Activated T-helper 1 cell treated with Interleukin-2 at 50 U/mL for 16 hours (primary cell): Measurements from ENCODE around the gene NBPF12.
"Not testable (repeated sequence)": the region's sequence is repeated elsewhere in the genome, so short reads cannot be mapped to it uniquely, and the experiment has no call there.

Experiments
- DNase-seq: peaks from one replicate; pipeline ENCODE4 v3.0.0-alpha.2; 2020; ENCODE audit warnings: low read depth

NBPF12 gene, protein sequence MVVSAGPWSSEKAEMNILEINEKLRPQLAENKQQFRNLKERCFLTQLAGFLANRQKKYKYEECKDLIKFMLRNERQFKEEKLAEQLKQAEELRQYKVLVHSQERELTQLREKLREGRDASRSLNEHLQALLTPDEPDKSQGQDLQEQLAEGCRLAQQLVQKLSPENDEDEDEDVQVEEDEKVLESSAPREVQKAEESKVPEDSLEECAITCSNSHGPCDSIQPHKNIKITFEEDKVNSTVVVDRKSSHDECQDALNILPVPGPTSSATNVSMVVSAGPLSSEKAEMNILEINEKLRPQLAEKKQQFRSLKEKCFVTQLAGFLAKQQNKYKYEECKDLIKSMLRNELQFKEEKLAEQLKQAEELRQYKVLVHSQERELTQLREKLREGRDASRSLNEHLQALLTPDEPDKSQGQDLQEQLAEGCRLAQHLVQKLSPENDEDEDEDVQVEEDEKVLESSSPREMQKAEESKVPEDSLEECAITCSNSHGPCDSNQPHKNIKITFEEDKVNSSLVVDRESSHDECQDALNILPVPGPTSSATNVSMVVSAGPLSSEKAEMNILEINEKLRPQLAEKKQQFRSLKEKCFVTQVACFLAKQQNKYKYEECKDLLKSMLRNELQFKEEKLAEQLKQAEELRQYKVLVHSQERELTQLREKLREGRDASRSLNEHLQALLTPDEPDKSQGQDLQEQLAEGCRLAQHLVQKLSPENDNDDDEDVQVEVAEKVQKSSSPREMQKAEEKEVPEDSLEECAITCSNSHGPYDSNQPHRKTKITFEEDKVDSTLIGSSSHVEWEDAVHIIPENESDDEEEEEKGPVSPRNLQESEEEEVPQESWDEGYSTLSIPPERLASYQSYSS (N-terminal part only)

DNA sequence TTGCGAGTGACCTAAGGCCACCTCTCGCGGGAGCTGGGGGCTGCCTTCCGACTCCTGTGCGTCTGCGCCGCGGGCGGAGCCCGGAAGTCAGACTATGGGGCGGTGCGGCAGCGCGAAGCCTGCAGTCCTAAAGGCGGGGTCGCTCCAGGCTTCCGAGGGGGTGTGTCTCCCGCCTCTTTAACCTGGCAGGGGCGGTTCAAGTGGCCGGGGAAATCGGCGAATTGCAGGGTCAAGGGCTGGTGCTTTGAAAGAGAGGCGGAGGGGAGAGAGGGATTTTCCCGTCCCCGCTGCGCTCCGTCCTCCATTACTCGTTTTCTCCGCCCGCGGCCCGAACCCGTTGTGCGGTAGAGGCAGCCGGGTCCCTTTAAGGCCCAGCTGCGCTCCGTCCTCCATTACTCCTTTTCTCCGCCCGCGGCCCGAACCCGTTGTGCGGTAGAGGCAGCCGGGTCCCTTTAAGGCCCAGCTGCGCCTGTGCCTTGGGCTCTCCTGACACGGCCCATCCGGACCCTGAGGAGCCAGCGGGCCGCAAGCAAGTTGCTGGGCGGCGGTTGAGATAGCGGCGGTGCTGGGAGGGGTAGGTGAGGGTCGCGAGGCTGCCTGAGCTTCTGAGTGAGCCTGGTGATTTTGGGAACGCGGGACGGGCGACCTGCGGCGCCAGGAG lies at the start of gene NBPF12:
TSS of gene NBPF12 (plus strand) at position 83 of the 661 bp plus-strand sequence. CDS start 21,820 bp downstream, outside the sequence.
- DNase-seq = peak; percentile 66

DNA sequence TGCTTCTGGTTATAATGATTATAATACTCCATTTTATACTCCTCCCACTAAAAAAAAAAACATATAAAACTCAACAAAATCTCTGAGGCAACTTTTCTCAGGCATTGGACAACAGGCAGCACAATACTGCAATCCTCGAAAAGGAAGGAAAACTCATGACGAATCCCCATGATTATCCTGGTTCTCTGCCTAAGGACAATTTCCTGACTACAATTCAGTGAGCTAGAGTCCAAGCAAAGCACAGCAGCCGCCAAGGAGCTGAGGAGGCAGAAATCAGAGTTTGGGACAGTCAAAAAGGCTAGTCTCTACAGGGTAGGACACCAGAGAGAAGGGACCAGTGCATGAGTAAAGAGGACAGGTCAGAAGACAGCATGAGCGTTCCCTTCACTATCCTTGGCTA lies 46.8 kb upstream of the NBPF12 start:
- DNase-seq = not testable (repeated sequence)

DNA sequence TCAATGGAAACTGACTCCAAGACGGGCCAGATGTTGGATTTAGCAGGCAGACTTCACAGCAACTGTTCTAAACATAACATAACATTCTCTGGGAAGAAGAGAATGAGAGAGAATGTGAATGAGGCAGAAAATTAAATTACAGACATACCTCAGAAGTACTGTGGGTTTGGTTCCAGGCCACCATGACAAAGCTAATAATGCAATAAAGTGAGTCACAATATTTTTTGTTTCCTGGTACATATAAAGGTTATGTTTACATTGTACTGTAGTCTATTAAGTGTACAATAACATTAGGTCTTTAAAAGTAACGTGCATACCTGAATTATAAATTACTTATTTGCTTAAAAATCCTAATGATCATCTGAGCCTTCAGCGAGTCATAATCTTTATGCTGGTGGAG lies 45.8 kb upstream of the NBPF12 start:
- DNase-seq = not testable (repeated sequence)

DNA sequence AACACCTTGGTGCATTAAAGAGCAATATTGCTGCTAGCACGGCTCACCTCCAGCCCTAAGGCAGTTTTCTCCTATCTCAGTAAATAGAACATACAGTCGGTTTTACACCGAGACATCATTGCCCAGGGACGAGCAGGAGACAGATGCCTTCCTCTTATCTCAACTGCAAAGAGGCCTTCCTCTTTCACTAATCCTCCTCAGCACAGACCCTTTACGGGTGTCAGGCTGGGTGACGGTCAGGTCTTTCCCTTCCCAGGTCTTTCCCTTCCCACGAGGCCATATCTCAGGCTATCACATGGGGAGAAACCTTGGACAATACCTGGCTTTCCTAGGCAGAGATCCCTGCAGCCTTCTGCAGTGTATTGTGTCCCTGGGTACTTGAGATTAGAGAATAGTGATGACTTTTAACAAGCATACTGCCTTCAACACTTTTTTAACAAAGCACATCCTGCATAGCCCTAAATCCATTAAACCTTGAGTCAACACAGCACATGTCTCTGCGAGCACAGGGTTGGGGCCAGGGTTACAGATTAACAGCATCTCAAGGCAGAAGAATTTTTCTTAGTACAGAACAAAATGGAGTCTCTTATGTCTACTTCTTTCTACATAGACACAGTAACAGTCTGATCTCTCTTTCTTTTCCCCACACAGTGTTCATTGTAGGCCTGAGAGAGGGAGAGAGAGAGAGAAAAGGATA lies 30.4 kb upstream of the NBPF12 start:
- DNase-seq = not testable (repeated sequence)

DNA sequence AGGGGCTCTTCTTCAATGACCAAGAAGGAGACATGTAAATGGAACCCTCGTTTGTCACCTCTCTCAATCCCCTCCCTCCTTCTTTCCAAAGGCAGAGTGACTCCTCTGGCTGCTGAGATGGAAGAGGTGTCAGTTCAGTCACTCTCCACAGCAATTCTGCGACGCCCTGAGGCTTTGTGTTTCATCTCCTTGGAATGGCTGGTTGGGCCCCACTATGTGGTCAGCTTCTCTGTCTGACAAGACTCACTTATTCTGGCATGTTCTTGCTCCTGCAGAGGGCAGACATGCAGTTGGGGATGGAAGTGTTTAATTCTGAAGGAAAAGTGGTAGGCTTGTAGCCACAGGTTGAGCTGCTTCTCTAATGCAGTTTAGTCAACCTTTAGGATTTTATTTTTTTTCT lies 25.1 kb upstream of the NBPF12 start:
- DNase-seq = not testable (repeated sequence)

DNA sequence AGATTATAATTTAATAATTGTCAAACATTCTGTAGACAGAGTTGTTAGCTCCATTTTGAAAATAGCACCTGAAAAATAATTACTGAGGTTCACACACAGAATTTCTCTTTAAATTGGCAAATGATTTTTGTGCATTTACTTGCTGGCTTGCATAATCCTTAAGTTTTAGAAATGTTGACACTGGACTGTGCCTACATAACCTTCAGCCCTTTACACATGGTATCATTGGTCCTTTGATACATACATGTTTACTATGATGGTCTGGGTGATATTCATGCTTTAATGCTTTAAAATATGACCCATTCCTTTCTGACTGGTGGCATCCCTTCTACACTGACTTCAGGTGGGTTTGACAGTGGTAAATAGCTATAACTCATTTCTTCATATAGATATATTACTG lies 17.3 kb upstream of the NBPF12 start:
- not testable (repeated sequence) for DNase-seq

DNA sequence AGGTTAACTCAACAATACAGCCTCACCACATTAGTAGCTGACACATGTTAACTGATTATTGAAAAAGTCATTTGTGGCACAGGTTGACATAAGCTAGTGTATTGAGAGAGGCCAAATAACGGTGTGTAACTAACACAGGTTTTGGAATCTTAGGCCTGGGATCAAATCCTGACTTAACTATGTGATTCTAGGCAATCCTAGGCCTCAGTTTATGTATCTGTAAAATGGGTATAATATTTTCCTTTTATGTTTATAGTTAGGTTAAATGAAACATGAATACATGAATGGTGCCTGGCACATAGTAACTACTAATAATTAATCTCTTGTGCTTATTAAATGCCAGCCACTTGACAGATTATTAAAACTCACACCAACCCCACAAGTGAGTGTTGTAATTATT lies 15.5 kb upstream of the NBPF12 start:
- DNase-seq = not testable (repeated sequence)

DNA sequence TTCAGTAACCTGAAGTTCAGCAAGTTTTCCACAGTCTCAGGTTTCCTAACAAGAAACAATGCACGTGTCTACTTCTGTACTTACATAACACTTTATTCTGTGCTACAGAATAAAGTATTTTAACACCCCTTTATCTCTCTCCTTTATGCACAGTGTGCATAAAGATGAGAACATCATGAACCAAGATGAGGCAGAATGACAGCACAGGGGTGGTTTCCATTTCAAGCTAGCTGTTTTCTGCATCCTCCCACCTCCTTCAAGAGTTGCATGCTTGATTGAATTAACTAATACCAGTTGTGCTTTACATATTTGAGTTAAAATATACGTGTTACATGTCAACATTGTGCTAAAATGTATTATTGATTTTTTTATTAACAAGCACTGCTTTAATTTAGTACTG lies 14.0 kb upstream of the NBPF12 start:
- DNase-seq = not testable (repeated sequence)

DNA sequence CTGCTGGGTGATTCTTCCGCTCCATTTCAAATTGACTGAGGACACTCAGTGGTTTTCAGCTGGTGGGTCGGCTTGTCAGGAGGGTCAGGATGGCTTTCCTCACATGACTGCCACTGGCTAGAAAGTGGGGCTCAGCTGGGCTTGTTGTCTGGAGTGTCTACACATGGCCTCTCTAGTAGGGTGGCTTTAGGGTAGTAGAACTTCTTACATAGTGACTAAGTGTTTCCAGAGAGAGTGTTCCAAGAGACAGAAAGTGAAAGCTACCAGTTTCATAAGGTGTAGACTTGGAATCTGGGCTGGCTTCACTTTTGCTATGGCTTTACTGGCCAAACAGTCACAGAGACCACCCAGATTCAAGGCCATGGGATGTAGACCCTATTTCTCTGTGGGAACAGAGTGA lies 11.7 kb upstream of the NBPF12 start:
- not testable (repeated sequence) for DNase-seq

DNA sequence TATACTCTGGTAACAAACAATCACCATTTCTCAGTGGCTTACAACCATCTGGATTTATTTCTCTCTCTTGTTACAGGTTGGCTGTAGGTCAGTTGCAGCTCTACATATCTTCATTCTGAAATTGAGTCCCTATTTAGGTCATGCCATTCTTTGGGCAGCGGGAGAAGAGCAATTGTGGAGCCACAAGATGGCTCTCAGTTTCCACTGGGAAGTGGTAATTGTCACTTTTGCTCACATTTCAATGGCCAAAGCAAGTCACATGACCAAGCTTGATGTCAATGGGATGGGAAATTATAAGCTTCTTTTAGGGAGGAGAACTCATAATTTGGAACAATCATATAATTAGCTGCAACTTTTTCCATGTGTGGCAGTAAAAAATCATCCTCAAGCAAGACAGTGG lies 7.9 kb upstream of the NBPF12 start:
- DNase-seq = not testable (repeated sequence)

DNA sequence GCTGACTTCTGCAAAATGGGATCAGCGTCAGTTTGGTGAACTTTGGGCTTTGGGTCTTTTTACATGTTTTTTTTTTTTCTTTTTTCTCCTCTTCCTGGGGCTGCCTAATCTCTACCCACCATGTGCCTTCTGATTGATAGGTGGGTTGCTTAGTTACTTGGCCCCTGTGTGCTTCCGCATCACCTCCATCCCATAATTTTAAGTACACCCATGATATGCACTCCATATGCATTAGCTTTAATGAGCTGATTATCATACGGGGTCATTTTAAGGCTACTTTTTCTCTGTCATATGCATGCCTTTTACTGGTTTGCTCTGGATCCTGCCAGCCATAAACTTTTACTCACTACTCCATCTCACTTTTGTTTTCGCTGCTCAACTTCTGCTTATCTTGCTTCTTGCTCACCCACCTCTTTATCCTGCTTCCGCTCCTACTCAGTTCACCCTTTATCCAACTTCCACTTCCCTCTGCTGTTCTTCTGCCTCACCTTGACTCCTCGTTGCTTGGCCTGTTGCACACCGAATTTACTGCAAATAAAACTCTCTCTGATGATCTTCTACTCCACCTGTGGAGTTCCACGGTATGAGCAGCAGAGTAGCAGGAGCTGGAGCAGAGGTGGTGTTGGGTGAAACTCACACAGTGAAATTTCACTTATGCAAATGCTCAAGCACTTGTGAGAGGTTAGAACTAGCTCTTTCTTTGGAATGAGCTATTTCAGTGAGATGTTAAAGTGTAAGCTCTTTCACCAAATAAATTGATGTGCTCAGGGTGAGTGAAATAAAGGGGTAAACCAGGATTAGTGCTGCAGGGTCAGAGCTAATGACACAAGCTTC lies 3.5 kb upstream of the NBPF12 start:
- not testable (repeated sequence) for DNase-seq

DNA sequence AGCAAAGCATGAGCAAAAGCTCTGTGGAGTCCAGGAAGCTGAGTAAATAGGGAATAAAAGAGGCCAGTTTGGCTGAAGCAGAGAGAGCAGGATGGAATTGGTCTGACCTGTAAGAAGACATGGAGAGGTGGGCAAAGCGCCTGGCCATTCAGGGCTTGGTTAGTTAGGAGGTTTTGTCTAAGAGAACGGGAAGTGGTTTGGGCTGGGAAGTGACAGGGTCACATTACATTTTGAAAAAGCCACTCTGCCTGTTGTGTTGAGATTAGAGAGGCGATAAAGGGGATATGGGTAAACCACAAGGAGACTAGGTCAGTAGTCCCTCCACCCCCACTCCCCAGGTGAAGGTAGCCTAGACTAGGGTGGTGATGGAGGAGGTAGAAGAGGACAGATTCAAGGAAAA lies 662 bp upstream of the NBPF12 start:
- not testable (repeated sequence) for DNase-seq

DNA sequence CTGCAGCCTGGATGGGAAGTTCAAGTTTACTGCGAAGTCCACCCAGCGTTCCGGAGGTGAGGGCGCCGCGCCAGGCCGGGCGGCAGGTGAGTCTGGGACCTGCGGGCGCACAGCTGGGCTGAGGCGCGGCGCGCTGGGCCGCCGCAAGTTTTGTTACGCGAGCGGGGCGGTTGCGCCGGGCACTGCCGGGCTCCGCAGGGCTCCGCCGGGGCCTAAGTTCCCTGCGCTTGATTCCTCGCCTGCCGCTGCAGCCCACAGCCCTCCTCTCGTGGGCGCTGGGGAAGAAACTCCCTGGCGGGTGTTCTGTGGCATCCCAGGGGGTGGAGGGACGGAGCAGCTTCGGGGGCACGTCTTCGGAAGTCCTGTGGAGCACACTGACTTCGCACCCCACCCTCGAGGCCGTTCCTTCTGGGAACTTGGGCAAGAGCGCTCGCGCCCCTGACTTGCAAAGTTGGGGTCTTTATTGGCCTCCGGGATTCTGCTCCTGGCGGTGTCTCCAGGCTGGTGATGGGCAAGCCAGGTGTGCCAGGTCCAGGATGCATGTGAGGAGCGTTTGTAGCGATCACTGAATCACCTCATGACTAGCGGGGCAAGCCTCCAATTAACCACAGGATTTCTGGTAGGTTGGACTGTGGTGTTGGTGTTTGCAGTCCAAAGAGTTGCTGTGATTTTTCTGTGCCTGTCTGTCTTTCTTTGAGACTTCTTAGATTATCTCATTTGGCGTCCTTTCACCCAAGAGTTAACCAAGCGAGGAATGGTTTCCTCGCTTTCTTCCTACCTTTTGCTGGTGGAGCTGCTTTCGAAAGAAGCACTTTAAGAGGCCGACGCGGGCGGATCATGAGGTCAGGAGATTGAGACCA lies 1.0 kb downstream of the NBPF12 start:
- DNase-seq = peak; percentile 16

DNA sequence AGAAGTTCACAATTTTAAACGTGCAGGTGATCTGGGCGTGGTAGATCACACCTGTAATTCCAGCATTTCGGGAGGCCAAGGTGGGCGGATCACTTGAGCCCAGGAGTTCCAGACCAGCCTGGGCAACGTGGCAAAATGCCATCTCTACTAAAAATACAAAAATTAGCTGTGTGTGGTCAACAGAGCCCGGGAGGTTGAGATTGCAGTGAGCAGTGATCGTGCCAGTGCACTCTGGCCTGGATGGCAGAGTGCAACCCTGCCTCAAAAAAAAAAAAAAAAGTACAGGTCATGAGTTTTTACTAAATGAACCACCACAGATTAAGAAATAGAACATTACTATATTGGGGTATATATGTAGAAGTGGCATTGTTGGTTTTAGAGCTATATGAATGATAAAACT lies 2.2 kb downstream of the NBPF12 start:
- DNase-seq = not testable (repeated sequence)

DNA sequence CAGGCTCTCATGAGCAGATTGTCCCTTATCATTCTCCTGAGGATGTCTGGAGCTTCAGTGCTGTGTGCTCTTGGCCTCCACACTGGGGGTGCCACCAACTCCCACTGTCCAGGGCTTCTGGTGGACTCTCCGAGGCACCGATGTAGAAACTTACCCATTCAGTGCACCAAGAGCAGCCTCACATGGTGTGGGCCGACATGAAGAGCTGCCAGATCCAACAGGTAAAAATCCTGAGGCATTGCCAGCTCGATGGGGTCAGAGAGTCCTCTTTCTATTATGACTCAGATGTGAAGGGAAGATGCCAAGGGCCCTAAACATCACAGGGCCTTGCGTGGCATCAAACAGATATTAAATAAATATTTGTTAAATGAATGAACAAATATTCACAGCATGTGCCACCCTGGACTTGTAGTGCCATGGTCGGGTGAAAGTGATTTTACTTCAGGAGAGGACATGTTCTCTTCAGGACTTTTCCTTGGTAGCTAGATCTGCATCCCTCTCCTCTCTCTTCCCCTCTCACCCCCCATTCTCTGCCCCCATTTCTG lies 5.3 kb downstream of the NBPF12 start:
- not testable (repeated sequence) for DNase-seq

DNA sequence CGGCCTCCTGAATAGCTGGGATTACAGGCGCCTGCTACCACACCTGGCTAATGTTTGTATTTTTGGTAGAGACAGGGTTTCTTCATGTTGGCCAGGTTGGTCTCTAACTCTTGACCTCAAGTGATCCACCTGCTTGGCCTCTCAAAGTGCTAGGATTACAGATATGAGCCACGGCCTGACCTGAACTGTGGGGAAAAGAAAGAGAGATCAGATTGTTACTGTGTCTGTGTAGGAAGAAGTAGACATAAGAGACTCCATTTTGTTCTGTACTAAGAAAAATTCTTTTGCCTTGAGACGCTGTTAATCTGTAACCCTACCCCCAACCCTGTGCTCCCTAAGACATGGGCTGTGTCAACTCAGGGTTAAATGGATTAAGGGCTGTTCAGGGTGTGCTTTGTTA lies 10.0 kb downstream of the NBPF12 start:
- DNase-seq = not testable (repeated sequence)

DNA sequence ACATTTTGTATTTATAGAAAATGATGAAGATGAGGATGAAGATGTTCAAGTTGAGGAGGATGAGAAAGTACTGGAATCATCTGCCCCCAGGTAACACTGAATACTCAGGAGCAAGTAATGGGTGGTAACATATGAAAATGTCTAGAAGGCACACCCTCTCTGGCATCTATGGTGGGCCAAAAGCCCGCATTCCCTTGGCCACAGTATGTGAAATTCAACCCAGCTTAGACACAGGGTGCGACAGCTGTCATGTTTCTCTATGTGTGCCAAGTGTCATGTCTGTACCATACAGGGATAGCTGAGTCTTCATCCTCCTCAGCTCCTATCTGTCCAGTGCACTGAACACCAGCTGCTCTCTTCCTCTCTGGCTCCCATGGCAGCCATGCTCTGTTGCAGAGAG lies 26.2 kb downstream of the NBPF12 start:
- DNase-seq = not testable (repeated sequence)

DNA sequence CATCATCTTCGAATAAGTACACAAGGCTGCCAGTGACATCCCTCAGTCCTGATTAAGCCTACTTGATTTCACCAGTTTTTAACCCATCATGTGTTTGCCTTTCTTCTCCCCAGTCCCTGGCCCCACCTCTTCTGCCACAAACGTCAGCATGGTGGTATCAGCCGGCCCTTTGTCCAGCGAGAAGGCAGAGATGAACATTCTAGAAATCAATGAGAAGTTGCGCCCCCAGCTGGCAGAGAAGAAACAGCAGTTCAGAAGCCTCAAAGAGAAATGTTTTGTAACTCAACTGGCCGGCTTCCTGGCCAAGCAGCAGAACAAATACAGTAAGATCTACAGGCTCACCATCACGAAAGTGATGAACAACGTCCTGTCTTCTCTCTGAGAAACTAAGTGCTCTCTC lies 28.2 kb downstream of the NBPF12 start:
- DNase-seq = not testable (repeated sequence)

DNA sequence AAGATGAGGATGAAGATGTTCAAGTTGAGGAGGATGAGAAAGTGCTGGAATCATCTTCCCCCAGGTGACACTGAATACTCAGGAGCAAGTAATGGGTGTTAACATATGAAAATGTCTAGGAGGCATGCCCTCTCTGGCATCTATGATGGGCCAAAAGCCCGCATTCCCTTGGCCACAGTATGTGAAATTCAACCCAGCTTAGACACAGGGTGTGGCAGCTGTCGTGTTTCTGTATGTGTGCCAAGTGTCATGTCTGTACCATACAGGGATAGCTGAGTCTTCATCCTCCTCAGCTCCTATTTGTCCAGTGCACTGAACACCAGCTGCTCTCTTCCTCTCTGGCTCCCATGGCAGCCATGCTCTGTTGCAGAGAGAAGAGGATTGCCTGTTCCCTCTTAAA lies 32.5 kb downstream of the NBPF12 start:
- DNase-seq = not testable (repeated sequence)

DNA sequence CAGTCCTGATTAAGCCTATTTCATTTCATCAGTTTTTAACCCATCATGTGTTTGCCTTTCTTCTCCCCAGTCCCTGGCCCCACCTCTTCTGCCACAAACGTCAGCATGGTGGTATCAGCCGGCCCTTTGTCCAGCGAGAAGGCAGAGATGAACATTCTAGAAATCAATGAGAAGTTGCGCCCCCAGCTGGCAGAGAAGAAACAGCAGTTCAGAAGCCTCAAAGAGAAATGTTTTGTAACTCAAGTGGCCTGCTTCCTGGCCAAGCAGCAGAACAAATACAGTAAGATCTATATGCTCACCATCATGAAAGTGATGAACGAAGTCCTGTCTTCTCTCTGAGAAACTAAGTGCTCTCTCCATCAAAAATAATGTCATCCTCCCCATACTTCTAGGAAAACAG lies 34.6 kb downstream of the NBPF12 start:
- DNase-seq = not testable (repeated sequence)
